Subcutaneous abdominal adipose tissue (tissue), 5 donors: ENCODE results near the gene METTL8.
"Not testable (repeated sequence)": the region's sequence is repeated elsewhere in the genome, so short reads cannot be mapped to it uniquely, and the experiment has no call there.

ENCODE experiments used
- H3K27ac ChIP-seq: one replicate; pipeline ENCODE4 v1.7.0; 2013; ENCODE audit warnings: low read depth, mild to moderate bottlenecking, inconsistent platforms, low read length, moderate library complexity
- H3K27me3 ChIP-seq, 5 donors: one replicate each; pipeline ENCODE4 v1.7.0; 2013; ENCODE audit warnings: low read length in 5 of 5, inconsistent platforms in 1 of 5; ENCODE audit not compliant: control insufficient read depth in 5 of 5, insufficient read depth in 4 of 5
- H3K36me3 ChIP-seq, 5 donors: one replicate each; pipeline ENCODE4 v1.7.0; 2013; ENCODE audit warnings: low read length in 5 of 5; ENCODE audit not compliant: control insufficient read depth in 5 of 5, insufficient read depth in 5 of 5
- H3K4me1 ChIP-seq, 5 donors: one replicate each; pipeline ENCODE4 v1.7.0; 2013; ENCODE audit warnings: low read length in 5 of 5, mild to moderate bottlenecking in 3 of 5, moderate library complexity in 1 of 5; ENCODE audit not compliant: control insufficient read depth in 5 of 5, insufficient read depth in 5 of 5
- H3K4me3 ChIP-seq, 5 donors: one replicate each; pipeline ENCODE4 v1.7.0; 2013; ENCODE audit warnings: low read length in 5 of 5, low read depth in 1 of 5
- H3K9ac ChIP-seq, 5 donors: one replicate each; pipeline ENCODE4 v1.7.0; 2013; ENCODE audit warnings: low read length in 5 of 5, mild to moderate bottlenecking in 4 of 5, moderate library complexity in 3 of 5
- H3K9me3 ChIP-seq, 5 donors: one replicate each; pipeline ENCODE4 v1.7.0; 2013; ENCODE audit warnings: low read length in 5 of 5; ENCODE audit not compliant: control insufficient read depth in 5 of 5
- donor health status: healthy.
- donor health status: healthy.
- donor health status: healthy.
- donor health status: healthy.
- donor health status: healthy.

The METTL8 gene

GRCh38 chr2:171317492-171318125 lies 116.2 kb downstream of the METTL8 start:
- Histone ChIP-seq H3K4me3 (no peak overlapping the region), H3K36me3 (peaks cover 0 to 4% (median 0%) of the 10 kb centered on the region in 5 donors), H3K9ac (no peak overlapping the region), H3K4me1 (peaks cover 0 to 17% (median 8%) of the 10 kb centered on the region in 5 donors), H3K27me3 (no peaks in the 10 kb centered on the region), H3K9me3 (no peaks in the 10 kb centered on the region), H3K27ac (no peak overlapping the region)

- Histone ChIP-seq H3K9ac (no peak overlapping the region), H3K36me3 (peaks cover 0 to 4% (median 0%) of the 10 kb centered on the region in 5 donors), H3K9me3 (peaks cover 0 to 5% (median 2%) of the 10 kb centered on the region in 5 donors), H3K4me1 (peaks cover 0 to 17% (median 8%) of the 10 kb centered on the region in 5 donors), H3K27ac (no peak overlapping the region), H3K27me3 (no peaks in the 10 kb centered on the region), H3K4me3 (no peak overlapping the region)
These were observed 116.9 kb downstream of the METTL8 start for GRCh38 chr2:171316755-171317337.

GRCh38 chr2:171316220-171316619 lies 117.6 kb downstream of the METTL8 start:
- Histone ChIP-seq H3K4me3 (no peak overlapping the region), H3K9me3 (peaks cover 0 to 11% (median 3%) of the 10 kb centered on the region in 5 donors), H3K36me3 (peaks cover 0 to 4% (median 0%) of the 10 kb centered on the region in 5 donors), H3K9ac (no peak overlapping the region), H3K4me1 (peaks cover 0 to 17% (median 8%) of the 10 kb centered on the region in 5 donors), H3K27ac (no peak overlapping the region), H3K27me3 (no peaks in the 10 kb centered on the region)

- peaks cover 0 to 4% (median 0%) of the 10 kb centered on the region in 5 donors for H3K36me3 ChIP-seq
- no peak overlapping the region for H3K9ac ChIP-seq
- peaks cover 0 to 15% (median 3%) of the 10 kb centered on the region in 5 donors for H3K9me3 ChIP-seq
- H3K27ac ChIP-seq, result no peak overlapping the region
- peaks cover 0 to 17% (median 8%) of the 10 kb centered on the region in 5 donors for H3K4me1 ChIP-seq
- H3K27me3 ChIP-seq, result no peaks in the 10 kb centered on the region
- H3K4me3 ChIP-seq, result no peak overlapping the region
These were observed 118.0 kb downstream of the METTL8 start for GRCh38 chr2:171315781-171316180.

- H3K27ac ChIP-seq, H3K9ac ChIP-seq: not testable (repeated sequence)
- peaks cover 0 to 17% (median 3%) of the 10 kb centered on the region in 5 donors for H3K9me3 ChIP-seq
These were observed 121.6 kb downstream of the METTL8 start for GRCh38 chr2:171312182-171312581.

GRCh38 chr2:171311589-171311988 lies 122.2 kb downstream of the METTL8 start:
- H3K27ac ChIP-seq, H3K27me3 ChIP-seq, H3K4me3 ChIP-seq, H3K36me3 ChIP-seq, H3K9ac ChIP-seq, H3K4me1 ChIP-seq: not testable (repeated sequence)
- H3K9me3 ChIP-seq, result peaks cover 0 to 17% (median 3%) of the 10 kb centered on the region in 5 donors

More at GRCh38 chr2:171312182-171312581, 121.6 kb downstream of the METTL8 start:
- not testable (repeated sequence) for H3K27me3 ChIP-seq, H3K4me3 ChIP-seq, H3K4me1 ChIP-seq, H3K36me3 ChIP-seq

GRCh38 chr2:171310889-171311288 lies 122.9 kb downstream of the METTL8 start:
- Histone ChIP-seq H3K4me1 (peaks cover 0 to 2% (median 0%) of the 10 kb centered on the region in 5 donors), H3K4me3 (no peak overlapping the region), H3K27ac (no peak overlapping the region), H3K9me3 (peaks cover 0 to 17% (median 3%) of the 10 kb centered on the region in 5 donors), H3K9ac (no peak overlapping the region), H3K36me3 (no peaks in the 10 kb centered on the region), H3K27me3 (no peaks in the 10 kb centered on the region)

GRCh38 chr2:171309455-171310286 lies 124.1 kb downstream of the METTL8 start:
- Histone ChIP-seq H3K4me3 (no peak overlapping the region), H3K36me3 (no peaks in the 10 kb centered on the region), H3K27ac (no peak overlapping the region), H3K9ac (no peak overlapping the region), H3K9me3 (peaks cover 0 to 17% (median 3%) of the 10 kb centered on the region in 5 donors), H3K4me1 (no peaks in the 10 kb centered on the region), H3K27me3 (no peaks in the 10 kb centered on the region)

- Histone ChIP-seq H3K4me1 (no peaks in the 10 kb centered on the region), H3K27me3 (no peaks in the 10 kb centered on the region), H3K9ac (no peak overlapping the region), H3K4me3 (no peak overlapping the region), H3K36me3 (no peaks in the 10 kb centered on the region), H3K9me3 (peaks cover 0 to 17% (median 3%) of the 10 kb centered on the region in 5 donors), H3K27ac (no peak overlapping the region)
These were observed 125.3 kb downstream of the METTL8 start for GRCh38 chr2:171308280-171309054.
